ENCODE measurements around the gene GIT2.
"Not testable (repeated sequence)": the region's sequence is repeated elsewhere in the genome, so short reads cannot be mapped to it uniquely, and the experiment has no call there.

Gene GIT2

DNA sequence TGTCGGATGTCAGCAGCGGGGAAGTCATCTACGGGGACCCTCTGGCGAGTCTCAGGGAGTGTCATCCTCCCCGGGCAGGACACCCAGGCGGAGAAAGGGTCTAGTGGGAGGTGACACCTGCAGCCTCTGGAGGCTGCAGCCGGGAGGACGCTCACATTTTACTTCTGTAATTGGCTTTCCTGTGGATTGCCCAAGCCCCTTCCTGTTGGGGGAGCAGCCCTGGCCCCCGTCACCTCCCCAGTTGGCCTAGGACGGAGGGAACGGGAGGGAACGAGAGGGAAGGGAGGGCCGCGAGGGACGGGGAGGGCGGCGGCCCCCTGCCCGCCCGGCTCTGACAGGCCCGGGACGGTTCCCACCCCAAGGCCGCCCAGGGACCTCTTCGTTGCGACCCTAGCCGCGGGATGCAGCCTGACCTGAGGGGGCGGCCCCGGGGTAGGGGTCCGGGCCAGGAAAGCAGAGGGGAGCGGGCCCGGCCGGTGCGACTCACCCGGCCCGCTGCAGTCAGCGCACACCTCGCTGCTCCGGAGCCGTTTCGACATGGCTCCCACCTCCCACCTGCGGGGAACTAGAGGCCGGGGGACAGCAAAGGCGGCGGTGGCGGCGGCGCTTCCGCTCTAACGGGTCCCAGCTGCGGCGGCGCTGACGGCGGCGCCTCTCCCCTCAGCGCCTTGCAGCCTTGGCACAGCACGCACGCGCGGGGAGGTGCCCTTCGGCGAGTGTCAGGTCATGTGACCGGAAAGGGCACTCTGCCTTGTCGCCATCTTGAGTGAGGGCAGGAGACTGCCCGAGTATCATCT, at the start of gene GIT2:
Gene GIT2, minus strand, starts transcription at position 683 of the 797 bp plus-strand sequence. Its CDS starts 144 bp downstream, at position 539.
- DNase-seq, result peak; percentile 43

GRCh38 chr12:110042264-110042663, 46.1 kb upstream of the GIT2 start:
- DNase-seq, result peak; percentile 64

DNA sequence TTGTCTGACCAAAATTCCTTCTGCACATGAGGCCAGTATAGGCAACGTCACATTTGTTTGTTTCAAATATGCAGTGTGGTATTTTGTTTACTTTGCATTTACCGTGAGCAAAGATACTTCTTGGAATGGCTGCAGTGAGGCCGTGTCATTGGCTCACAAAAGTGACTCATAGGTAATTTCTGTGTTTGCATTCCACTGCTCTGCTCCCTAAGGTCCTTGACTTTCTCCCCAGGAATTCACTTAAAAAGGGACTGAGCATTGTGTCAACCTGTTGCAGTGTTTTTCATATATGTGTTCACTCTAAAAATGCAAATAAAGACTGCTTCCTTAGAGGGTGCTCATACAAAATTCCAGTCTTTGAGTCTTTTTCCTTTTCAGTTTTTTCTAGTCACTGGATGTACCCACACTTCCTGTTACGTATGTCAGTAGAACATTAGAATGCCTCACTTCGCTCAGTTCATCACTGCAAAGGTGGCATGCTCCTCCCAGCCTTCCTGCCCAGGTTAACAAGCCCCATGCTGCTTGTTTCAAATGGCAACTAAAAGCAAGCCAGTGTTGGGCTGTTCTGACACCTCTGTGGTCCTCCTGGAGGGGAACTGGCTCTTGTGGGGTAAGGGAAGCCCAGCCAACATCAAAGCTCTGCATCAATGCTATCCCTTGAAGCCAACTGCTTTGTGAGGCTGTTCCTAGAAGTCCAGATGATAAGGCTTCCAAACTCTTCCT, 43.1 kb upstream of the GIT2 start:
- no peak for DNase-seq

- no peak for DNase-seq
Measured at GRCh38 chr12:110038741-110039084, 42.5 kb upstream of the GIT2 start.

DNA sequence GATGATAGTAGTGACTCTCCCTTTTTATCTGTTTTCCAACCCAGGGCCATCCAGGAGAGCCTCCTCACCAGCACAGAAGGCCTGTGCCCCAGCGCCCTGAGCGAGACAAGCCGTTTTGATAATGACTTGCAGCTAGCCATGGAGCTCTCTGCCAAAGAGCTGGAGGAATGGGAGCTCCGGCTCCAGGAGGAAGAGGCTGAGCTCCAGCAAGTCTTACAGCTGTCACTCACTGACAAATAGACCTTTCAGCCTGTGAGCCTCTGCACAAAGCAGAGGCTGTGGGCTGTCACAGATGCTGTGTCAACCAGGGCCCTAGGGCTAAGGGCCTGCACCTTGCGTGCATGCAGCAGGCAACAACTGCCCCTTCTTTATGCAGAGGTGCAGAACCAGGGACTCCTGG, 41.1 kb upstream of the GIT2 start:
- DNase-seq, result no peak

- no peak for DNase-seq
Measured at GRCh38 chr12:110035534-110036104, 39.5 kb upstream of the GIT2 start.

GRCh38 chr12:110033888-110034287, 37.7 kb upstream of the GIT2 start:
- DNase-seq, result no peak

DNA sequence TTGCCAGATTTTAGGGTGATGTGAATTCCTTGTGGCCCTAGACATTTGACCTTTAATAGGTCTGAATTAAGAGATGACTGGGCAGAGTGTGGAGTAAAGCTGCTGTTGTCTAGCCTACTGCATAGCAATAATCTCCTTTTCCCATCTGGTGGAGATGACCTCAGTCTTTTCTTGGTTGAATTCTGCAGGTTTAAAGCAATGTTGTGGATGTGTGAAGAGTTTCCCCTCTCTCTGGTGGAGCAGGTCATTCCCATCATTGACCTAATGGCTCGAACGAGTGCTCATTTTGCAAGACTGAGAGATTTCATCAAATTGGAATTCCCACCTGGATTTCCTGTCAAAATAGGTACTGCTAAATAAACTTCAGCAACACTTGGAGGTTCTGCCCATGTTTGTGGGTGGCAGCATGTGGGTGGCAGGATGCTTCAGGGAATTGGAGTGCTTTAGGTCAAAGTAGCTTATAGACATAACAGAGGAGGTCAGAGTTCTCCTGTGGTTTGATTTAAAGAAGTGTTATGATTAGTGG, 33.2 kb upstream of the GIT2 start:
- no peak for DNase-seq

- DNase-seq, result no peak
Measured at GRCh38 chr12:110028323-110028722, 32.2 kb upstream of the GIT2 start.

GRCh38 chr12:110024051-110024450, 27.9 kb upstream of the GIT2 start:
- no peak for DNase-seq

DNA sequence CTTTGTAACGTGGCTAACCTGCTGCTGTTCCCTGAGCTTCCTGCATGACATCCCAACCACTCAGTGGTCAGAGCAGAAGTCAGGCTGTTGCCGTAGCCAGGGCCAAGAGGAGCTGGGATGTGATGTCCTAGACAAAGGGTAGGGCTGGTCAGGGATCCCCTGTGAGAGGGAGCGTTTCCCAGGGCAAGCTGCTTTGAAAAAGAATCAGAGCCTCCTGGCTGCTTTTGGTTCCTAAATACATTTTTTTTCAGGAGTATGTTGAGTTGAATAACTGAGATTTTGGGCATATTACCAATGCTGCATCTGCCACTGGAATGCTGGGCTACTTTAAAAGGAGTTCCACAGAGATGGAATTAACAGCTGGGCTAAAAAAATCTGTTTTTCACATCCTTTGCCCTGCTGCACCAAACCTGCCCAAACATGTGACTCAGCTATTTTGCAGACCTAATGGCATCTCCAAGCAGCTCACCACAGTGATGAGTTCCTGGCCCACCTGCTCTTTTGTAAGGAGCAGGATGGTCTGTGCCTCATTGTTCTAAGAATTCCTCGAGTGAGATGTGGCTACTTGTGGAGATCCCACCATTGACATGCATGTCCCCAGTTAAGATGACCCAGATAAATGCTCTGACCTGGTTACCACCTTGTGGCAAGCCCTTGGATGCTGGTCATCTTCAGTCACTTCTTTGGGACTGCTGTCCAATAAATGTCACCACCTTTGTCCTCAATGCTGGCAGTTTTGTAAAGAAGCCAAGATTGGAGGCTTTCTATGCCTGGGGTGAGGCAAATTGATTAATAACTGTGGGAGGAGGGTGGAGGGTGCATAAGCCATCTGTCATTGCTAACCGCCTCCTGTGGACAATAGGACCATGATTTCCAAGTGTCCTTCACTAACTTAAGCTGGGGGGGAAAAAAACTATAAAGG, 27.2 kb upstream of the GIT2 start:
- DNase-seq, result no peak

DNA sequence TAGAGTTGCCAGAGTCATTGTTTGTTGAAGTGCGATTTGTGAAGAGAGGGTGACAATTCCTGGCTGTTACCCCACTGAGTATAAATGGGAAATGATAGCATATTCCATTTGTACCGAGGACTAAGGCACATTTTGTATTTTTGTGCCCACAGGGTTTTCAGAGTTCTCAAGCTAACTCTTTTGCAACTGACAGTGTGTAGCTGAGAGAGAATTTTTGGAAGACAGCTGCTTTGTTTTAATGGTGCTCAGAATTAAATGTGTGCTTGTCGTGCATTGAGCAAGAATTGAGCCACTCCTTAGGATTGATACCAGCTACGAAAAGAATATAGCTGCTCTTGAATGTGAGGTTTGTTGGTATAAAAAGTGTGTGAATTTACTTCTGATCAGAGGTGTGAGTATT, 24.8 kb upstream of the GIT2 start:
- no peak for DNase-seq

DNA sequence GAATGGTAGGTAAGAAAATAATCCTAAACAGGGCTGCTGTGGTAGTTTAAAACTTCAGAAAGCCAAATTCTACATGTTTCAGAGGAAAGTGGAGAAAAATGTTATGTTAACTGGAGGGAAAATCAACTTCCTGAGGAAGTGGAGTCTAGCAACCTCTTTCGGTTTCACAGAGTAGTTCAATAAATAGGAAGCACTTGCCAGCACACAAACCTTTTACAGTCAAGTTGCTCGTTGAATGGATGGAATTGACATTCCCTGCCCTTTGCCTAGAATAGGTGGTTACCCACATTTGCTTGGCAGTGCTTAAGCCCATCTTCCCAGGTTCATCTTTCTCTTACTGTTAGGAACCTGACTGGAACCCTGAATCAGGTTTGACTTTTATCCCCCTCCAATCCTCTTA, 19.0 kb upstream of the GIT2 start:
- no peak for DNase-seq

DNA sequence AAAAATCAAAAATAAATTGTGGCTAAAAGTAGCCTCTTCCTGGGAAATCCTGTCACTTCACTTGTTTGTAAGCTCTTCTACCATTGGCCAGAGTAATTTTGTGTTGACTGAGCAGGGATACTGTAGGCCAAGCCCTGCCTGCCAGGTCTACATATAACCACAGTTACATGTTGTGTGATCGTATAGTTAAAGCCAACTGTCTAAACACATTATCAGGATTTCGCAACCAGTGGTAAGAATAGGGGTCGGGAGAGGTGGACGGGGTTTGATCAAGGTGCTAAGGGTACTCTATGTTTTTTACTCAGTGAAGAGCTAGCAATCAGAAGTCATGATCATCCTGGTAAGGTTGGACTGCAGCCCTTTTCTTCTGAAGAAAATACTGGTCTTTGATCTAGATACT, 16.5 kb upstream of the GIT2 start:
- DNase-seq, result no peak

DNA sequence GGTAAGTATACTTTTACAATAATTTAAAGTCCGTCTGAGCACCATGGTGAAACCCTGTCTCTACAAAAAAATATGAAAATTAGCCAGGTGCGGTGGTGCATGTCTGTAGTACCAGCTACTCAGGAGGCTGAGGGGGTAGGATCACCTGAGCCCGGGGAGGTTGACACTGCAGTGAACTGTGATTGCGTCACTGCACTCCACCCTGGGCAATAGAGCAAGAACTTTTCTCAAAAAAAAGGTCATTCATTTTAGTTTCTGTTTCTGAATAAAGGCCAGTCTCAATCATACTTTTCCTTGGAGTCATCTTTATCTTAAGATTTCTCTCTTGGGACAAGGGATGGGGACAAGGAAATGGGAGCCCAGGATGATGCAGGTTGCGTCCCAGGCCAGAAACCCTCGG, 16.0 kb upstream of the GIT2 start:
- DNase-seq, result no peak

- DNase-seq, result no peak
Measured at GRCh38 chr12:110010853-110011723, 14.9 kb upstream of the GIT2 start.

GRCh38 chr12:110008681-110009398, 12.7 kb upstream of the GIT2 start:
- DNase-seq, result not testable (repeated sequence)

- no peak for DNase-seq
Measured at GRCh38 chr12:110007881-110008280, 11.7 kb upstream of the GIT2 start.

- DNase-seq, result no peak
Measured at GRCh38 chr12:110006115-110006514, 9.9 kb upstream of the GIT2 start.

- DNase-seq, result no peak
Measured at GRCh38 chr12:110005319-110005973, 9.3 kb upstream of the GIT2 start.

DNA sequence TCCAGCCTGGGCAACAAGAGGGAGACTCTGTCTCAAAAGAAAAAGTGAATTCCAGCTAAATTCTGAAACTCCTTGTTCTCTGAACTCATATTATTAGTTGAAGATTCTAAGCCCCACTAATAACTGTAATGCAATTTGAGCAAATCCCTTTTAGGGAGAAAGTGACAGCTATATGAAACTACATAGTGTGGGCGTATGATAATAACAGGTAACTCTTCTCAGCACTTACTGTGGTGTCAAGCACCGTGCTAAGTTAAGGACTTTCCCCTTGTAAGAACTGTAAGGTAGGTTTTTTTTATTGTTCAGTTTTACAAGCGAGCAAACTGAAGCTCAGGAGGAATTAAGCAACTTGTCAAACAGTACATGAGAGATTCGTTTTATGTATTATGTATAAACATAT, 8.4 kb upstream of the GIT2 start:
- DNase-seq, result no peak

Measured in NCI-H187 treated with DMSO at 0.1 percent for 48 hours (cell line).